Eye (tissue), 1 donor: ENCODE data around the gene UNC80.
A peak's percentile ranks its signal among the peaks of the same experiment; 100 is the strongest.

ENCODE experiments used
- DNase-seq: peaks from one replicate; pipeline ENCODE4 v3.0.0-alpha.2; 2015

The UNC80 gene

DNA sequence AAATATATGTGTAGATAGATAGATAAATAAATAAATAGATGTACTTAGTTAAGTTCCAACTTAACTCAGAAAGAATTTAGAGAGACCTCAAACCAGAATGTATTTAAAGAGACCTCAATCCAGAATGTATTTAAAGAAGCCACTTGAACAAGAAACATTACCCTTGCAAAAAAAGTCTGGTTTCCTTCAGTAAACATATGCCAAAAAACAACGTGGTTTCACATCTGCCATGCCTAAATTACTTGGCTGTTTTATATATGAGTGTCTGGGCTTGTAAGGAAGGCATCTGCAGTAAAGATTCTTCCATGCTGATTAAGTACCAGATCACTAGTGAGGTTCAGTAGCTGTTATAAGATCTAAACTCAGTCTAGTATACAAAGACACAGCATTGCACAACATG, 201.7 kb downstream of the UNC80 start:
- no peak for DNase-seq

DNA sequence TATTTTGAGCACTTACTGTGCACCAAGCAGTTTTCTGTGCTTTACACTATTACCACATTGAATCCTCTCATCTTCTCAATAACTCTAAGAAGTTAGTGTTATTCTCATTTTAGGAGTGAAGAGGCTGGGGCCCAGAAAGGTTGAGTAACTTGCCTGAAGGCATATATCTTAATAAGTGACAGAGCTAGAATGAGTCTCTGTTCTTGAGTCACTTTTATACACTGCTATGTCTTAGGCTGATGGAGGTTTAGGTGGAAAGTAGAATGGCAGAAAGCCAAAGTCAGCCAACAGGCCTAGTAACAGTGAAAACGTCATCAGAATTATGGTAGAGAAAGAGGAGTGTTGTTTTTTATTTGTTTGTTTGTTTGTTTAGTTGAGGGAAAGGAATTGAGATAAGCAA, 202.9 kb downstream of the UNC80 start:
- no peak for DNase-seq

DNA sequence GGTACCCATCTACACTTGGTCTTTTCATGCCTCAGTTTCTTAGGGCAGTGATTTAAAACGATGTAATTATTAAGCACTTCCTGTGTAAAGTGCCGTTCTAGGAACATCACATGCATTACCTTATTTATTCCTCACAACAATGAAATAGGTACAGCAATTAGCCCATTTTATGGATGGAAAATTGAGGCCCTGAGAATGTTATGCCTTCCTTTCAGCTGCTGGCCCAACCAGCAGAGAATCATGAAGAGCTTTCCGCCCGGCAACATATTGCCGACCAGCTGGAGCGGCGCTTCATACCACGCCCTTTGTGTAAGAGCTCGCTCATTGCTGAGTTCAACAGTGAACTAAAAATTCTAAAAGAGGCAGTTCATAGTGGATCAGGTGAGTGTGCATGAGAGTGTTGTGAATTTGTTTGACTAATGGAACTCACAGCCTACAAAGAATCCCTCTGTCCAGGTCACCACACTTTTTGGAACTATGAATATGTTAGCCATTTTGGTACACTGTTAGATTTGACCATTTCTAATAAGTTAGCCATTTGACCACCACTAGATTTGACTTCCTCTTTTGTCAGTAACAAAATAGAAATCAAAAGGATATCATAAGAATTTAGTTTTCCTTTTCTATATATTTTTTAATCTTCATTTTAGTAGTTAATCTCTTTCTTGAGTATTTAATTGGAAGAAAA, 205.2 kb downstream of the UNC80 start:
- DNase-seq: no peak

DNA sequence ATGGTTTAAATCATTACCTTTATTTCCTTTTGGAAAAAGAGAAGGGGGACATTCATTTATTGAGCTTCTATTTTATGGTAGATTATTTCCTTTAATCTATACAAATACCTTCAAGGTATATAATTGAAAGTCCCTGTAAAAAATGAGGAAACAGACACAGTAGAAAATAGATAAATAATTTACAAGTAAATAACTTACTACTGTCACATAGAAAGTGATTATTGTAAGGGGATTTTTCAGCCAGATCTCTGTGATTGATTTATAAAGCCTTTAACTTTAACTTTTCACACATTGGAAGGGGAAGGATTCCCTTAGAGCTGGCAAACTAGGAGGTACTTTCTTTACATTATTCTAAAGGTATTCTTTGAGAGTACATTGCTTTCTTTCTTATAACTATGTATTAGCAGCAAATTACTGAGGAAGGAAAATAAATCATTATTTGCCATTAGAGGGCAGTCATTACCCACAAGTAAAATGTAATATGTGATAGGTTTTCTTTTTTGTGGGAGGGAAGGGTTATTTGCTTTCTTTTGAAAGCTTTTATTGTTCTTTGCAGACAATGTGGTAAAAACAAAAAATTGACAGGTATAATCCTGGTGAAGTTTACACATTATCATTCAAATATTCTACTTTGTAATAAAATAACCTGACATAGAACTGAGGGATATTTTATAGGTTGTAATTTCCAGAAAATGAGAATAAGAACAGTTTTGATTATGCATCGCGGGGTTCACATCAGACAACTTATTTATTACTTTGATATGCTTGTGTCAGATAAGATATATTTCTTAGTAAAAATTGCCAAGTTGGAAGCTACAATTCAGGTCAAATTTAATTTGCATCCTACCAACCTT, 206.0 kb downstream of the UNC80 start:
- peak; percentile 69 for DNase-seq

DNA sequence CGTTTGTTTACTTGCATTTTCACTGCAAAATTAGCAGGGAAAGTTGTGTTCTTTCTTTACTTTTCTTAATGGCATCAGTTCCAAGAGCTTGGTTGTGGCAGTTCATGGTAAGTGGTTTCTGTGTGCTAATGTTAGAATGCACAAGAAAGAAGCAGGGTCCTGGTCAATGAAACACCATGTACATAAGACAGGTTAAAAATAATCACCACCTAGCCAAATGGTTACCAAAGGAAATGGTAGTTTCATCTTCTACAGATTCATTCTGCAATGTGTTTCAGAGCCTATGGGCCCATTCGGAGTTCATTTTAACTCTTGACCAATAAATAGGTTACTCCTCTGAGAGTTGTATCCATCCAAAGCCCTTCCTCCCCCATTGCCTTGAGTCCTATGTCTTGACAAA, 212.7 kb downstream of the UNC80 start:
- no peak for DNase-seq

DNA sequence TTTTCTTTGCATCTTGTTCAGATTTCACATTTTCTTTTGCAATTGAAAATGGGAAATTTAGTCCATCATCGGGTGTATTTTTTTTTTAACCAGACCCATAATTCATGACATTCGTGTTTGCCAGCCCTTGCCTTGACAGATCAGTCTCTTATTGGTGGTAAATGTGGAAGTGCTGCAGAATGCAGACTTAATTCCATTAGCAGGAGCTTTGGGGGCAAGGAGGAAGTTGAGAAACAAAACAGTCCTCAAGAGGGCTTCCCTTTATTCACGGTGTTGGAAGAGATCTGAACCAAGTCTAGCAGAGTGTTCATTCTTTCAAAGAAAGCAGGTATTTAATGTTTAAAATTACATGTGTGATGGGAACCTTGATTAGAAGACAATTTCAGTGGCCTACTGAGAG, 214.2 kb downstream of the UNC80 start:
- DNase-seq: no peak

DNA sequence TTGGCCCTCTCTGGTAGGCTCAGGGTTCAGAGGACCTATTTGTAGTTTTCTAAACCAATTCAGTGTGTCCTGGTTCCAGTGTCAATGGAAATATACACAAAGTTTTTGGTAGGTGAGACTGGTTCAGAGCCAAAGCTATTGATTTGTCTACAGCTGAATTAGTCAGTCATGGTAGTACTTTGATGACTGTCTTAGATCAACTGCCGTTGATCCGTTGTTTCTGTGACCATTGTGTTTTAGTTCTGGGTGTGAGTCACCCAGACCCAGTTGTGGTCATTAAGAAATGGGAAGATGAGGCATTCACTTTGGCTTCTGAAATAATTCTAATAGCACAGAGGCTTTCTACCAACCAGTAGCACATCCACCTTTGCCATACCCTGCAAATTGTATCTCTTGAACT, 214.8 kb downstream of the UNC80 start:
- DNase-seq: no peak

DNA sequence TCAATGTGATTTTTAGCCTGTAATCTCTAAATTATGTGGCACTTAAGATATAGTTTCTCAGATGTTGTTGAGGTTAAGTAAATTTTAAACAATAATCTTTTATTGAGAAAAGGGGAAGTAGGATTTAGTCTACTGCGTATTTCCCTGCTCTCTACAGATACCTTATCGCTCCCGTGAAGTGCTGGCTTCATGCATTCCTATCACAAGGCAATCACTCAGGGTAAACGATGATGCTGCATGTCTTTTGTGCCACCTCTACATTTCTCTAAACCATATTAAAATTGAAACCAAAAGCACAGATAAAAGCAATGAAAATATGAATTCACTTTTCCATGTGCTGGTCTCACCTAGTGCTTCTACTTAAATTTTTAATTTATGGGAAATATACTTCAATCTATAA, 216.4 kb downstream of the UNC80 start:
- DNase-seq: no peak

DNA sequence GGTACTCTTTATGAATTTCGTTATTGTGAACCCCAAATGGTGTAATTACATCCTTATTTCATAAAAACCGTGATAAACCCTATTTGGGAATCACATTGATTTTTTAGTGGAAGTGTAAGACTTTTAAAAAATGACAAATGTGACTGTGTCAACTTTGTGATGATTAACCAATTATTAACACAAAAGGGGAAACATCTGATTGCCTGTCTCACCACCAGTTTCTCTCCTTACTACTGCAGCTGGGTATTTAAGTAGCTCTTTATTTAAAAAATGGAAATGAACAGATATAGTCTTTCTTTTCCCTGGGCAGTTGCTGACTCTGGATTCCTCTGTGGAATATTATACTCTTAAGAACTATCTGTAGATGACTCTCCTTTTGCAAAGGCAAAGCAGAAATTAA, 219.2 kb downstream of the UNC80 start:
- no peak for DNase-seq

DNA sequence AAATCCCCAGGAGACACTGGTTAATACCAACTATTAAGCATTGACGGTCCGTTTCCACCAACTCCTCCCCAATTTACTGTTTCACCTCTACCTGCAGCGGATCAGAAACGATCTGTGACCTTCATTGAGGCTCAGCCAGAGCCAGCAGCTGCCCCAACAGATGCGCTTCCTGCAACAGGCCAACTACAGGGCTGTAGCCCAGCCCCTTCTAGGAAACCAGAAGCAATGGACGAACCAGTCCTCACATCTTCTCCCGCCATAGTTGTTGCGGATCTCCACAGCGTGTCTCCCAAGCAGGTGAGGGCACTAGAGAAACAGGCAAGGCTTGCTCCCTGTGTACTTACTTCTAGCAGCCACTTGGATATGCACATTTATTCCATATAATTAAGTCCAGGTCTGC, 222.3 kb downstream of the UNC80 start:
- no peak for DNase-seq

DNA sequence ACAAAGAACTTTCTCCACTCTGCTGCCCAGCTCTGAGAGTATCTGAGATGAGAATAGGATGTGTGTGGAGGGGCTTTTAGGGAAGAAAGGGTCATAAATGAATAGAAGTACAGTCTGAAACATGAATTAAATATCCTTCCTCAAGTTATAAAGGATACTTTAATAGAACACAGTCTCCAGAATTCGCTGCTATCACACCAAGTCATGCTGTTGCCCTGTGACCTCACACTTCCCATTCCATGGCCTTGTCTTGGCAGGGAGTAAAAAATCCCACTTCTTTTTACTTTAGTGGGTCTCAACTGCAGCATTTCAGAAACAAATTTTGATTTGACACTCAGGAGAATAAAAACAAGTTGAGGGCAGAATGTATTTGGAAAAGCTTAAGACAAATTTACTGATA, 227.0 kb downstream of the UNC80 start:
- DNase-seq: no peak

DNA sequence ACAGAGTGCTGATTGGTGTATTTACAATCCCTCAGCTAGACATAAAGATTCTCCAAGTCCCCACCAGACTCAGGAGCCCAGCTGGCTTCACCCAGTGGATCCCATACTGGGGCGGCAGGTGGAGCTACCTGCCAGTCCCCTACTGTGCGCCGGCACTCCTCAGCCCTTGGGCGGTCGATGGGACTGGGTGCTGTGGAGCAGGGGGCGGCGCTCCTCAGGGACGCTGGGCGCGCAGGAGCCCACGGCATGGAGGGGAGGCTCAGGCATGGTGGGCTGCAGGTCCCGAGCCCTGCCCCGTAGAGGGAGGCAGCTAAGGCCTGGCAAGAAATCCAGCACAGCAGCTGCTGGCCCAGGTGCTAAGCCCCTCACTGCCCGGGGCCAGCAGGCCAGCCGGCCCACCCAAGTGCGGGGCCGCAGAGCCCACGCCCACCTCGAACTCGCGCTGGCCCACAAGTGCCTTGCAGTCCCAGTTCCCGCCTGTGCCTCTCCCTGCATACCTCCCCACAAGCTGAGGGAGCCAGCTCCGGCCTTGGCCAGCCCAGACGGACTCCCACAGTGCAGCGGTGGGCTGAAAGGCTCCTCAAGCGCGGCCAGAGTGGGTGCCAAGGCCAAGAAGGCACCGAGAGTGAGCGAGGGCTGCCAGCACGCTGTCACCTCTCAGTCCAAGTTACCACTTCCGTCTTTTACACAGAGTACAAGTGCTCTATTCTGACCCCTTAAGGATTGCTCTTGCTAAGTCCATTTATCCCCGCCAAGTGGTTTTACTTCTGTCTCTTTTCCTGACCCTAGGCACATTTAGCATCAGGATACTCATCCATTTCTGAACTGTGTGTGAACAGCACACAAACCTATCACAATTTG, 229.1 kb downstream of the UNC80 start:
- DNase-seq: no peak

DNA sequence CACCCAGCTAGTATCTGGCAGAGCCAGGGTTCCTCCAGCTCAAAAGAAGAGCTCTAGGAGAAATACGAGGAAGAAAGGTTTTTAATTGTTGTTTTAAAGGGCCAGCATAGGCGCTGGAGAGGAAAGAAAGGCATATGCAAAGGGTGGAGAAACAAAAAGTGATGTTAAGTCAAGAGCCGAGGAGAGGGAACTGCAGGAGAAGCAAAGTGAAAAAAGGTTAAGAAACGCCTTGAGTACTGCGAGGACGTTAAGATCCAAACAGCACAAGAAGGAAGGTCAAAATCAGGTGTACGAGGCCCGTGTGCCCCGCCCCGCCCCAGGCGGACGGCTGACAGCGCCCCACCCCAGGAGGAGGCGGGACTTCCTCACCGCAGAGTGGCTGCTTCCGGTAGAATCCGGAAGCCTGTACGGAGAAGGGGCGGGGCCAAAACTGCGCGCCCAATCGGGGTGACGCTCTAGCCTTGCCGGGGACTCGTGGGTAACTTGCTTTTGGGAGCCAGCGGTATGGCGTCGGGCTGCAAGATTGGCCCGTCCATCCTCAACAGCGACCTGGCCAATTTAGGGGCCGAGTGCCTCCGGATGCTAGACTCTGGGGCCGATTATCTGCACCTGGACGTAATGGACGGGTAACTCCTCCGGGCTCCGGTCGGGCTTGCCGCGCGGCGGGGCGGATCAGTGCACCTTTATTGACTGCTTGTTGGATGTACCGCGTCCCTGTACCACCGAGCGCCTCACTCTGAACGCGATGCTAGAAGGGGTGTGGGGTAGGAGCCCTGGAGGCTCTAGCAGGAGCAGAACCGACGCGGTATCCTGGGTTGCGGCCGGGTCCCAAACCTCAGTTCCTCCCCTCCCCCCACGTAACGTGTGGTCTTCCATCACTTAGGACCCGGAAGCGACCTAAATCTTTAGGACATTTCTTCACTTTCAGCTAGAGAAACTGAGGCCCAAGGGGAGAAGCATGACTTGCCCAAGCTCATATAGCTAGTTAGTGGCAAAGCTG, 230.8 kb downstream of the UNC80 start, which contains the start of gene RPE:
TSS of gene RPE (plus strand) at position 481 of the 1,000 bp plus-strand sequence. CDS start at position 505, 24 bp downstream.
- peak; percentile 98 for DNase-seq

DNA sequence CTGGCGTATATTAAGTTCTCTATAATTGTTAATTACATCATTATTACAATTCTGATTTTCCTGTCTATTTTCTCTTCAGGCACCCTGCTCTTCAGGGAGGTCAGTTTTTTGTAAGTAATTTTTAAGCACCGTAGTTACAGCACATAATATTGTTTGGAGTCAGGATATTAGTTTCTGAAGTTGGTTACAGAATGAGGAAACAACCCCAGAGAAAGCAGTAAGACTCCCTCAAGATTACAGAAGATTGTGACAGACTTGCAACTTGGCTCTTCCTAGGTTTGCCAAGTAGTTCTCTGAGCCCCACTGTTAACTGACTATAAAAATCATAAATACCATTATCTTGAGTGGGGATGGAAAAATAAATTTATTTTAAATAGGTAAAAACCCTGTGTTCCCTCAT, 231.7 kb downstream of the UNC80 start:
- DNase-seq: no peak

DNA sequence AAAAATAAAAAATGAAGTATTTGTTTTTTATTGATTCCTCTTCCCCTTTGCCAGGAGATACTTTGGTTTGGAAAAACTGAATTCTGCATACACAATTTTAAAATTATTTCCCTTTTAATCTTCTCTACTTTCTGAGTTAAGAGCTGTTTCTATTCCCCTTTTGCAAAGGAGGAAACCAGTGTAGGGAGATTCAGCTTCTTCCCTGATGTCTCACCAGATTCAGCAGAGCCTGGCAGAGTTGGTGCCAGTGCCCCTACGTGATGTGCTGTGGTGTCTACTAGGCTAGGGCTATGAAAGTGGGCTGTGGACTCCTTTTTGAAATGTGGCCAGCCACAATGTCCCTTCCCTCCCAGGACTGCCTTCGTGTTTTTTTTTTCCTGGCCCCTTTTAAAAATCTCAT, 233.2 kb downstream of the UNC80 start:
- no peak for DNase-seq

DNA sequence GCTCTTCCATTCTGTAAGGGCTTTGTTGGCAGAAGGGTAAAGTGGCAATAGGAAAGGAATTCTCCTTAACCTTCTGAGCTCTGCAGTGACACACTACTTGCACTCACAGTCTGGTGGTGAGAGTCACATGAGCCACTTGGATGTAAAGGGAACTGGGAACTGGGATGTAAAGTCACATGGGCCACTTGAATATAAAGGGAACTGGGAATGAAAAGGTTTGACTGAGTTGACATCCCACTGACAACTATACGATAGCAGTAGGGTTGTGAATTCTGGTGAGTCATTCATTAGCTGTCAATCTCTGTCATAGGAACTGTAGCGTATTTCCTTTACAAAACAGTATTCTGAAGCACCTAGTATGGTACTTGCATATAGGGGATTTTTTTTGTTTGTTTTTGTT, 236.3 kb downstream of the UNC80 start:
- DNase-seq: no peak

DNA sequence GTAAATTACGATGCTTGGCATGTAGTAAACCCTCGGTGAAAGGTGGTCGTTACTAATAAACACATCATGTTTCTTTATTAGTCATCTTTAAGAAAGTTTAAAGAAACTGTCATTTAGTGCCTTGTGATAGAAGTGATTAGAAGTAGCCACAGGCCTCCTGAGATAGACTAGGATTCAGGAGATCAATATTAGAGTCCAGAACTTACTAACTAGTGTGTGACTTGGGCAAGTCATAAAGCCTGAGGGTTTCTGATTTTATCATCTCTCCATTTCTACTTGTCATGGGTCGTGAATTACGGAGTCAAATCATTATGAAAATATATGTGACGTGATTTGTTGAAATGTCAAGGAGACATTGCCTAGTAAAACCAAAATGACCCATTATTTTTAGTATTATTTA, 237.5 kb downstream of the UNC80 start:
- DNase-seq: no peak

DNA sequence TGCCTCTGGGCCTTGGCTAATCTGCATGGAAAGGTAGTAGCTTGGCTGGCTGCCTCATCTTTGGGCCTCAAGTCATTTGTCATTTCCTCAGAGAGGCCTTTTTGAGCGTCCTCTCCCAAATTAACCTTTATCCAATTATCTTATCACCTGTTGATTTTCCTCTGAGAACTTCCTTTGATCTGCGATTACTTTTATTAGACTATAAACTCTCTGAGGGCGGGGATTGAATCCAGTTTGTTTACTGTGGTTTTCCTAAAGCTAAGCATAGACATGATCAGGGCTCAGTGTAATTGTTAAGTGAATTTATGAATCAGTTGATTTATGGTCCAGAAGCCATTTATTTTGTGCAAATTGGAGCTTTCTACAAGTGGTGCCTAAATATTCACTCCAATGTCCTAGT, 238.3 kb downstream of the UNC80 start:
- DNase-seq: no peak

DNA sequence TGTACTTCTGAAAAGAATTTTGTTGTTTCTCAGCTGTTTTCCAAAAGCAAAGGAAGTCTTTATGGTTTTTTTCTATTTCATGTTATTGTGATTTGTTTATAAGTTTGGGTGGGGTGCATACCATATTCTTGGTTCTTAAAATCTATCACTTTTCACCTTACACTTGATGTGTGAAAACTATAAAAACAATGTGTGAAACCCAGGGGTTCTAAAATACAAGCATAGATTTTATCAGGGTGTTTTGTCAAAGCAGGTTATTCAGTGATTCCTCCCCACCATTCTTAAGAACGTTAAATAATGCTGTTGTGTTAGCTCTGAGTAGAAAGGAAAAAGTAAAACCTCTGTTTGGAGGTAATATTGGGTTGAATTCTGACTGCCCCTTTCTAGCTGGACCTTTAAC, 248.5 kb downstream of the UNC80 start:
- no peak for DNase-seq

DNA sequence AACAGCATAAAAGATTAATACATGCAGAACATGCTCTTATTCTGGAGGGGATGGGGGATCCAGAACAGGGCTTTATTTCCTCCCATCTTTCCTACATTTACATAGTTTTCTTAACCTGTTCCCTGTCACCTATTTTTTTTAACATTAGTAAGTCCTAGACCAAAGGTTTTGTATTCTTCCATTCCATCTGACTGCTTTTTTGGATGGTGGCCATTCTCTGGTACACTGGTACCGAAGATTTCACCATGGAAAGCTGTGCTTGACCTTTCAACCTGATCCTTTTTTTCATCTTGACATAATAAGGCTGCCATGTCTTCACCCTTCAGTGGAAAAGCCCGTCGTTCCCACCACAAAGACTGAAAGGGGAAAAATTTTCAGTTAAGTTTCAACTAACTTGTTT, 251.2 kb downstream of the UNC80 start:
- DNase-seq: no peak

DNA sequence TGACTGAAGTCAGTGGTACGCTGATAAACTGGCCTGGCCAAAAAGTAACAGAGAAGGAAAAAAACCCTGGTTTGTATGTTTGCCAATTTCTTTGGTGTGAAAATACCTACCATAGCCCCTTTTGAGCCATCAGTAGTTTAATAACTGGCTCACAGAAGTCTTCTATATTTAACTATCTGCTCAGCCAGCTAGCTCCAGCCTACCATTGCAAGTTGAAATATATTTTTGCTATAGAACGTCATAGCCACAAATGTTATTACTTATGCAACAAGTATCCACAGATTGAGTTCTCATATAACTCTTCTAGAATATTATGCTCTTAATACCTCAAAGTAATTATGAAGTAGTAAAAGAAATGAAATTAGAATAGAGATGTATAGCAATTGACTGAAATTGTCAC, 256.0 kb downstream of the UNC80 start:
- no peak for DNase-seq

DNA sequence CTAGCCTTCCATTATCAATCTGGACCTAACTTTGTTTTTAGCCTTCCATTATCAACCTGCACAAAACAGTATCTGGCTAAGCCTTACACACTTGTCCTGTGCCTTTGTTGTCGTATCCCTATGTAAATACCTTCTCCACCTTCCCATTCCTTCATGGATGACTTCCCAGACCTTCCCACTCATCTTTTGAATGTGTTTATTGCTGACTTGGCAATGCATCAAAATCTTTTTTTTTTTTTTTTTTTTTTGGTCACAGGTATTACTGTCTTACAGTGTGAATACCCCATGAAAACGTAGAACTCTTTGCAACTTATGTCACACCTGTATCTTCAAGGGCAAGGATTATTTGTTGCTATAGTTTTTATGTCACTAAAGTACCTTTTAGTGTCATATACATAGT, 256.5 kb downstream of the UNC80 start:
- DNase-seq: no peak
